ENCODE measurements around the gene CRISPLD2.
A peak's percentile ranks its signal among the peaks of the same experiment; 100 is the strongest.

The CRISPLD2 gene

DNA sequence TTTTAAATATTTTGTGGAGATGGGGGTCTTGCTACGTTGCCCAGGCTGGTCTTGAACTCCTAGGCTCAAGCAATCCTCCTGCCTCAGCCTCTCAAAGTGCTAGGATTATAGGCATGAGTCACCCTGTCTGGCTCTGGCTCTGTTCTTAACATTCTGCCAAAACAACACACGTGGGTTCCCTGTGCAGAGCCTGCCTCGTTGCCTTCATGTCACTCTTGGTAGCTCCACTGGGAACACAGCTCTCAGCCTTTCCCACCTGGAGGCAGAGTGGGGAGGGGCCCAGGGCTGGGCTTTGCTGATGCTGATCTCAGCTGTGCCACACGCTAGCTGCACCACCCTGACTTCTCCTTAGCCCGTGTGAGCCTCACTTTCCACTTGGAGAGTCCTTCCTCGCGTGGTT is 19.3 kb downstream of the CRISPLD2 start:
- TF ChIP-seq, protein P1, sequence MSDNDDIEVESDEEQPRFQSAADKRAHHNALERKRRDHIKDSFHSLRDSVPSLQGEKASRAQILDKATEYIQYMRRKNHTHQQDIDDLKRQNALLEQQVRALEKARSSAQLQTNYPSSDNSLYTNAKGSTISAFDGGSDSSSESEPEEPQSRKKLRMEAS (IDR thresholded peaks at IDR 0.05) = peak; percentile 69
- no peak; the same call in 1 of the 2 replicates for TF ChIP-seq RAD21 (IDR thresholded peaks at IDR 0.05; ENCODE audit: low read depth)

GRCh38 chr16:84839956-84840355 is 20.2 kb downstream of the CRISPLD2 start:
- TF ChIP-seq EP300 (IDR thresholded peaks at IDR 0.05; ENCODE audit: borderline replicate concordance) = peak; percentile 79
- peak; percentile 30; the same call in 1 of the 2 replicates for TF ChIP-seq NFIC (IDR thresholded peaks at IDR 0.05)
- TF ChIP-seq TCF12 (IDR thresholded peaks at IDR 0.05; ENCODE audit: low read depth) = peak; percentile 54
- TF ChIP-seq YY1 (IDR thresholded peaks at IDR 0.05; ENCODE audit: low read depth) = no peak
- no peak for TF ChIP-seq FOXM1 (IDR thresholded peaks at IDR 0.05; ENCODE audit: borderline replicate concordance, low read depth)
- TF ChIP-seq EGR1 (IDR thresholded peaks at IDR 0.05) = no peak
- TF ChIP-seq TEAD4 (IDR thresholded peaks at IDR 0.05) = peak; percentile 81
- TF ChIP-seq, protein P1 (IDR thresholded peaks at IDR 0.05) = no peak

DNA sequence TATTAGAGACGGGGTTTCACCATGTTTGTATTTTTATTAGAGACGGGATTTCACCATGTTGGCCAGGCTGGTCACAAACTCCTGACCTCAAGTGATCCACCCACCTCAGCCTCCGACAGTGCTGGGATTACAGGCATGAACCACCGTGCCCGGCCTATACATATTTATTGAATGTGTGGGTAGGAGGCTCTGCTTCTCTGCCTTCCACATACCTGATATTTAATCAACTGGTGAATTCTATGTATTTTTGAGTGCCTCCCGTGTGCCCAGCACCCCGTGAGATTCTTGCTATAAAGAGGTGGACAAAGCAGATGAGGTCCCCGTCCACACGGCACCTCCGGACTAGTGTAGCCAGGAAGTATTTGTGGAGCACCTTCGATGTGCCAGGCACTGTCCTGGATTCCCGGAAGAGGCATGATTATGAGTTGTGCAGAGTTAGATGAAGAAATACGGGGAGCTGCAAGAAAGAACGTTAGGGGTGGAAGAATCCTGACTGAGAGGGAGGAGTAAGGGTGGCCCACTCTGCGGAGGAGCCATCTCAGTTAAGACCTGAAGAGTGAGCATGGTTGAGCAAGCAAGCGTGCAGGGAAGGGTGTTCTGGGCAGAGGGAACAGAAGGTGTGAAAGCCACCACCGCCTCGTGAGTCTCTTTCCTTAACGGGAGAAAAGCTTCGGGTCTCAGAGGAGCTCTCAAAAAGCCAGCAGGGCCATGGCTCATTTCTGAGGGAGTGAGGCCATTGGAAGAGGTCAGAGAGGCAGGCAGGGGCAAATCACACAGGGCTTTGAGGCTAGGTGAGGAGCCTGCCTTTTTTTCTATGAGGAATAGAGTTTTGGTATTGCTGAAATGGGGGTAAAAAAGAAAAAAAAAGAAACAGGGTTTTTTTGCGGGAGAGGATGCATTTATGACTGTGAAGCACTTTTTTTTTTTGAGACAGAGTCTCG is 21.2 kb downstream of the CRISPLD2 start:
- TF ChIP-seq NFIC (IDR thresholded peaks at IDR 0.05) (peak; percentile 47), EP300 (IDR thresholded peaks at IDR 0.05; ENCODE audit: borderline replicate concordance) (peak; percentile 92), CREB1 (IDR thresholded peaks at IDR 0.05; ENCODE audit: low read depth) (0 out of 2 replicates have a peak, but pooled peaks have one; percentile 13), TAF1 (IDR thresholded peaks at IDR 0.05; ENCODE audit: low read depth) (no peak), CEBPB (IDR thresholded peaks at IDR 0.05) (peak; percentile 42; the same call in 1 of the 2 replicates), EGR1 (IDR thresholded peaks at IDR 0.05) (peak; percentile 72), RAD21 (IDR thresholded peaks at IDR 0.05; ENCODE audit: low read depth) (peak; percentile 16; the same call in 1 of the 2 replicates), USF1 (IDR thresholded peaks at IDR 0.05) (no peak), TCF12 (IDR thresholded peaks at IDR 0.05; ENCODE audit: low read depth) (peak; percentile 86), FOXM1 (IDR thresholded peaks at IDR 0.05; ENCODE audit: borderline replicate concordance, low read depth) (peak; percentile 76; the same call in 1 of the 2 replicates), TEAD4 (IDR thresholded peaks at IDR 0.05) (peak; percentile 87), ZBTB7A (IDR thresholded peaks at IDR 0.05; ENCODE audit: low read depth) (no peak), REST (IDR thresholded peaks at IDR 0.05; ENCODE audit: low read depth) (no peak), YY1 (IDR thresholded peaks at IDR 0.05; ENCODE audit: low read depth) (no peak)
- TF ChIP-seq, protein P1 (IDR thresholded peaks at IDR 0.05) = no peak

- TF ChIP-seq TEAD4 (IDR thresholded peaks at IDR 0.05) = no peak; the same call in none of the 2 replicates
- peak; percentile 70 for TF ChIP-seq USF1 (IDR thresholded peaks at IDR 0.05)
- TF ChIP-seq YY1 (IDR thresholded peaks at IDR 0.05; ENCODE audit: low read depth) = no peak
- TF ChIP-seq NFIC (IDR thresholded peaks at IDR 0.05) = no peak
- peak; percentile 84 for TF ChIP-seq EP300 (IDR thresholded peaks at IDR 0.05; ENCODE audit: borderline replicate concordance)
- peak; percentile 53 for TF ChIP-seq EGR1 (IDR thresholded peaks at IDR 0.05)
- no peak for TF ChIP-seq ZBTB7A (IDR thresholded peaks at IDR 0.05; ENCODE audit: low read depth)
- no peak for TF ChIP-seq CREB1 (IDR thresholded peaks at IDR 0.05; ENCODE audit: low read depth)
- no peak for TF ChIP-seq CEBPB (IDR thresholded peaks at IDR 0.05)
- peak; percentile 45; the same call in 1 of the 2 replicates for TF ChIP-seq TAF1 (IDR thresholded peaks at IDR 0.05; ENCODE audit: low read depth)
- TF ChIP-seq, protein P1 (IDR thresholded peaks at IDR 0.05) = peak; percentile 57
- TF ChIP-seq REST (IDR thresholded peaks at IDR 0.05; ENCODE audit: low read depth) = no peak
- TF ChIP-seq RAD21 (IDR thresholded peaks at IDR 0.05; ENCODE audit: low read depth) = peak; percentile 28; the same call in 1 of the 2 replicates
- peak; percentile 89 for TF ChIP-seq TCF12 (IDR thresholded peaks at IDR 0.05; ENCODE audit: low read depth)
- no peak for TF ChIP-seq FOXM1 (IDR thresholded peaks at IDR 0.05; ENCODE audit: borderline replicate concordance, low read depth)
Observed at GRCh38 chr16:84841787-84842300, 22.1 kb downstream of the CRISPLD2 start.

Data from Ishikawa (cell line).